GM12873 (cell line): ENCODE data around the gene APOH.

Experiments used
- TF ChIP-seq, protein P1 (sequence below): IDR thresholded peaks from 2 replicates; pipeline ENCODE4 v1.5.1; 2012; ENCODE audit warnings: low read depth, mild to moderate bottlenecking, moderate library complexity, low read length, control low read depth; ENCODE audit not compliant: insufficient read depth; ENCODE audit errors: missing control alignments

The APOH gene

DNA sequence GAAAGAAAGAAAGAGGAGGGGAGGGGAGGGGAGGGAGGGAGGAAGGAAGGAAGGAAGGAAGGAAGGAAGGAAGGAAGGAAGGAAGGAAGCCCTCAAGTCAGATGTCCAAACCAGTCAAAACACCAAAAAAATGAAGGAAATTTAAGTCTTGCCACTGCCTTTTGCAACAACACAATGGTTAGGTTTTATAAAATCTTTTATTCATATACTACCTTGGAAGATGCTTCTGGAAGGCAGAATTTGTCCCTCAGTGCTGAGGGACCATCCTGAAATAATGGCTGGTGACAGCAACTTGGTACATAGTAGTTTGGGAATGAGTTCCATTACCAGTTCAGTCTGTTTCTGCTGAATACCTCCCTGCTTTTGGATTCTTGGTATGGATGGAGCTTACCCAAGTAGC lies 7.9 kb downstream of the APOH start:
- TF ChIP-seq, protein P1, sequence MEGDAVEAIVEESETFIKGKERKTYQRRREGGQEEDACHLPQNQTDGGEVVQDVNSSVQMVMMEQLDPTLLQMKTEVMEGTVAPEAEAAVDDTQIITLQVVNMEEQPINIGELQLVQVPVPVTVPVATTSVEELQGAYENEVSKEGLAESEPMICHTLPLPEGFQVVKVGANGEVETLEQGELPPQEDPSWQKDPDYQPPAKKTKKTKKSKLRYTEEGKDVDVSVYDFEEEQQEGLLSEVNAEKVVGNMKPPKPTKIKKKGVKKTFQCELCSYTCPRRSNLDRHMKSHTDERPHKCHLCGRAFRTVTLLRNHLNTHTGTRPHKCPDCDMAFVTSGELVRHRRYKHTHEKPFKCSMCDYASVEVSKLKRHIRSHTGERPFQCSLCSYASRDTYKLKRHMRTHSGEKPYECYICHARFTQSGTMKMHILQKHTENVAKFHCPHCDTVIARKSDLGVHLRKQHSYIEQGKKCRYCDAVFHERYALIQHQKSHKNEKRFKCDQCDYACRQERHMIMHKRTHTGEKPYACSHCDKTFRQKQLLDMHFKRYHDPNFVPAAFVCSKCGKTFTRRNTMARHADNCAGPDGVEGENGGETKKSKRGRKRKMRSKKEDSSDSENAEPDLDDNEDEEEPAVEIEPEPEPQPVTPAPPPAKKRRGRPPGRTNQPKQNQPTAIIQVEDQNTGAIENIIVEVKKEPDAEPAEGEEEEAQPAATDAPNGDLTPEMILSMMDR = no peak

DNA sequence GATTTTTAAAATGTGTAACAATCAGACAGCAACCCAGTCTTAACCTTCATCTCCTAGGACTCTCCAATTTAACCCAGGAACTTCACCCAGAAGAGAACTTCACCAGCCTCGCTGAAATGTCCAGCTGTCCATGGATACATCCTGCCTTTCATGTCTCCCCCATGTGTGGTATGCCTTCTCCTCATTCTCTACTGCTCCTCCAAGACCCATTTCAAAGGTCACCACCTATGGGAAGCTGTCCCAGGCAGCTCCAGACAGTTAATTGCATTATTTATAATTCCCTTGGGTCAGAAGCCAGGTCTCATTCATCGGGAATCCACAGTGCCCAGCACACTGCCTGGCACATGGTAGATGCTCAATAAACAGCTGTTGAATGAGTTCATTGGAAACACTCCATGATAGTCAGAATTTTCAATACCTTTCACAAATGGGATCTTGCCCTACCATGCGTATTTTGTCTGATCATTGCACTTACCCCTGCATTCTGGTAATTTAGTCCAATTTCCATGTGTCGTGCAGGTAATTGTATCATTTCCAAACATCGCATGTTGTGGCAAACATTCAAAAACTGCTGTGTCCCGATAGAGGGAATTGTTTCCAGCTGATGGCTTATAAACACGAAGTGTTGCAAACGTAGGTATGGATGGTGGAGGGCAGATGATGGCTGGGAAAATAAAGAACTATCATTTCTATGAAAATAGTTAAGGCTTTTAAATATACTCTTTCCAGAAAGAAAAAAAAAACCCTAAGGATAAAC lies 9.0 kb downstream of the APOH start:
- TF ChIP-seq, protein P1 = no peak

DNA sequence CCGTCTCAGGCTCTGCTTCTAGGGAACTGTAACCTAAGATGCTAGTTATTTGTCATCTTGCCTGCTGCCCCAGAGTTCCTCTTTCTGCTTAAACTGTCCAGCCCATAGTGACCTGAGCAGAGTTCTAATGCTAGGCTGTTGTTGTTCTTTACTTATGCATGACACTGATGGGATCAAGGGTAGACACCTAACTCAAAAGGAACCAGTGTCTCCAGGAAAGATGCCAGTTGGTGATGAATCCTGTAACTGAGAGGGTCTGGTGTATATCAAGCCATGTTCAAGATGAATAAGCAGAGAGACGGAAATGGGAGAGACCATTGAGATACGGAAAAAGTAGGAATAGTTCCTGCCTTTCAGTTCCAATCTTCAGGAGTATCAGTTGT lies 13.7 kb downstream of the APOH start:
- TF ChIP-seq, protein P1 = no peak

DNA sequence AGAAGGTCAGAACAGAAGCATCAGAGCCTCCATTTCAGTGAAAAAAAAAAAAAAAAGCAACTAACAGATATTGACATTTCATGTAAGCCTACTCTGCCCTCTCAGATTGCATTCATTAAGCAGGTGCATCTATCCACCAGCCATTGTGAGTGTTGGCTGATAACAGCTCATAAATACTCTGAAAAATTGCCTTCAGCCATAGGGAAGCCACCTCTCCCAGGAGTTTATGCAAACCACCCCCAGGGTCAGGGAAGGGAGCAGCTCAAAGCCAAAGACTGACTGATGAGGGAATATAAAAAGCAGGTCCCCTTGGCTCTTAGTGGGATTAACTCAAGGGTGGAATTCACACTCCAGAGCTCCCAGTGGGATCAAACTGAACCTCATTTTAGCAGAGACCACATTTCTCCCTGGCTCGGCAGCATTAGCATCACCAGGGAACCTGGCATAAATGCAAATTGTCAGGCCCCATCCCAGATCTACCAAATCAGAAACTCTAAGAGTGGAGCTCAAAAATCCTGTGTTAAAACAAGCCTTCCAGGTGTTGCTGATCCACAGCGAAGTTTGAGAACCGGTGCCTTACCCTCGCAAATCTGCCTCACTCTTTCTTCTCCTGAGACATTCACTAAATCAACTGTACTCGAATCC lies 14.2 kb downstream of the APOH start:
- TF ChIP-seq, protein P1 = no peak

DNA sequence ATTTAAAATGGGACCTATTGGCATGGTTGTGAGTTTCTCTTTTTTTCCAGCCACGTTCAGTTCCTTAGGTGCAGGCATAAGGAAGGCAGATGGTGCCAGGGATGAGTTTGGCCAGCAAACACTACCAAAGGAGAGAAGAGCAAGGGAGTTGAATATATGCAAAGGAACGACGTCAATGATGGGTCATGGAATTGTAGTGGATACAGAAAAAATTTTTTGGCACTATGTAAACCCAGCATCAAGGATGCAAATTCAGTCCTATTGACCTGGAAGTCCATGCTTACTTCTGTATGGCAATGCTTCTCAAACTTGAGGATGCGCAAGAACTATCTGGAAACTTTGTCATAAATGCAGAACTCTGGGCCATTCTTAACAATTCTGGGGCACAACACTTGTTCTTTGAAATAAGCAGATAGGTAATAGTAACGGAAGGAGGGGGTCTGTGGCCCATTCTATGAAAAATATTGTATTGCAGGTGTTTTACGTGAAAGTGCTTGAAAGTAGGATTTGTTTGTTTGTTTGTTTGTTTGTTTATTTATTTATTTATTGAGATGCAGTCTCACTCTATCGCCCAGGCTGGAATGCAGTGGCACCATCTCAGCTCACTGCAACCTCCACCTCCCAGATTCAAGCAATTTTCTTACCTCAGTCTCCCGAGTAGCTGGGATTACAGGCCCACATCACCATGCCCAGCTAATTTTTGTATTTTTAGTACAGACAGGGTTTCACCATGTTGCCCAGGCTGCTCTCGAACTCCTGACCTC lies 18.0 kb downstream of the APOH start:
- TF ChIP-seq, protein P1 = no peak

DNA sequence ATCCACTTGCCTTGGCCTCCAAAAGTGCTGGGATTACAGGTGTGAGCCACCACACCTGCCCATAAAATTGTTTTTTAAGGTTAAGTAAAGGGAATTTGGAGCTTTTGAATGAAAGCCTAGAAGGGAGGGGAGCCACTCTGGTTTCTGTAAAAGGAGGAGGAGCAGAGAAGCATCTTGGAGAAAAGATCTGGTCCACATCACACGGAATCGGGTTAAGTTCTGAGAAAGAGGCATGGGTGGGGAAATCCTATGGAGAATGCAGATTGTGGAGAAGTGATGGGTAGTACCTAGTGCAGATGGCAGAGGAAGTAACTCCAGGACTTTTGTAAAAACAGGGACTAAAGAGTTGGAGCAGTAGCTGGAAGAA lies 19.0 kb downstream of the APOH start:
- TF ChIP-seq, protein P1 = no peak

DNA sequence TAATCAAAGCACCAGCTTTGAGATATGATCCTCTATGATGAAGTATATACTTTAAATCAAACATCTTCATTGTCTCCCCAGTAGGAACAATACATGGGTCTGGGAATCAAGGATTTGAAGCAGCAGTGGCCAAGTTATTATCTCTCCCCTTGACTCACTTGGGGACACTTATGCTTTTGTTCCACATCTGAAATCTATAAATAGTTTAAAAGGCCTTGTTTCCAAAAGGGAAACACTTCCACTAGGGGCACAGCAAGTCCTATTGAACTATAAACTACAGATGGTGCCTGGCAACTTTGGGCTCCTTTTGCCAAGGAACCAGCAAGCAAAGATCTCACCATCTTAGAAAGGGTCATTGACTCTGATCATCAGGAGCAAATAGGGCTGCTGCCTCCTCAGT lies 21.3 kb downstream of the APOH start:
- TF ChIP-seq, protein P1 = no peak
